Jurkat, Clone E6-1 (cell line): ENCODE measurements around the gene DTX3.
"Not testable (repeated sequence)": the region's sequence is repeated elsewhere in the genome, so short reads cannot be mapped to it uniquely, and the experiment has no call there.

Experiments used
- DNase-seq: peaks from one replicate; pipeline ENCODE4 v3.0.0-alpha.2; 2011; ENCODE audit warnings: low read depth, low spot score
- H3K4me3 ChIP-seq: 2 replicates; pipeline ENCODE4 v1.5.1; 2011; ENCODE audit warnings: mild to moderate bottlenecking, low read length, control low read depth, moderate library complexity

DTX3 gene

DNA sequence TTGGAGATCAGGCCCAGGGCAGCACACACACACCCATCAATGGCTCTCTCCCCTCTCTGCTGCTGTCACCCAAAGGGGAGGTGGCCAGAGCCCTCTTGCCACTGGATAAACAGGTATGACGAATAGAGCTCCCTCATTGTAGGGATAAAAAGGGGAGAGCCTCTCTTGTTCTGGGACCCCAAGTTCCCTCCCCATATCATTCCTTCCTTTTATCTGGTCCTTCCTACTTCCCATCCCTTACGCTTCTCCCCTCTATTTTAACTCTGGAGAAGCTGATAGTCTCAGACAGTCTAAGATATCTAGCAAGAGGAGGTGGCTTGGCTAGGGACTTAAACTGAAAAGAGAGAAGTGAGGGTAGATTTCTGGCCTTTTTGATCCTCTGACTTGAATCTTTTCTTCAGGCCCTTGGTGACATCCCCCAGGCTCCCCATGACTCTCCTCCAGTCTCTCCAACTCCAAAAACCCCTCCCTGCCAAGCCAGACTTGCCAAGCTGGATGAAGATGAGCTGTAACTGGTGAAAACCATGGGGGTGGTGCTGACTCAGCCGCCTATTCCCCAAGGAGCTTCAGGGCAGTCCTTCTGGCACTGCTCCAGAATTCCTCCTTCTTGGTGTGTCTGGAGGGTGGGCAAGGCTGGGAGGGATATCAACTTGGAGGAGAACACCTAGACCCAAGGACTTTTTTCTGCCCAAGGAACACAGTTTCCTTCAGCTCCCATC, 11.9 kb downstream of the DTX3 start:
- H3K4me3 ChIP-seq: no peak overlapping the region
- DNase-seq: no peak

DNA sequence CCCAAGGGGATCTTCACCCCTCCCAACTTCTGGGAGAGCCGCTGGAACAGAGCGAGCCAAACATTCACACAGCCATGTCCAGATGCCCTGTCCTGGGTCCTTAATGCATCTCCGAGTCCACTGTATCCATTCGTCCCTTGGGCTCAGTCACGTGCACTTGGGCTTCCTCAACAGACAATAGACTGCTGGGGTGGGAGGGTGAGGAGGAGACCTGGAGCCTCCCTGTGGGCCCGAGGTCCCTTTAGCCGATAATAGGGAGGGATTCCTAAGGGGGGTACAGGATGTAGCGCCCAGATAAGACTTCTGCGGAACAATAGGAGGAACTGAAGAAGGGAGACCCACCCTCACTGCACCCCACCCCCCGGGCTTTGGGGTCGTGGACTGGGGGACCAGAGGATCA, 13.3 kb downstream of the DTX3 start:
- no peak for DNase-seq
- no peak overlapping the region for H3K4me3 ChIP-seq

DNA sequence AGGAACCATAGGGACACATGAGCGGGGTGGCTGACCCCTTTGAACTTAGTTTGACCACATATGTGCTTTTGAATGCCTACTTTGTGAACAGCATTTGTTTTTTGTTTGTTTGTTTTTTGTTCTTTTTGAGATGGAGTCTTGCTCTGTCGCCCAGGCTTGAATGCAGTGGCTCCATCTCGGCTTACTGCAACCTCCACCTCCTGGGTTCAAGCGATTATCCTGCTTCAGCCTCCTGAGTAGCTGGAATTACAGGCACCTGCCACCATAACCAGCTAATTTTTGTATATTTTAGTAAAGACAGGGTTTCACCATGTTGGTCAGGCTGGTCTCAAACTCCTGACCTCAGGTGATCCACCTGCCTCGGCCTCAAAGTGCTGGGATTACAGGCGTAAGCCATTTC, 13.8 kb downstream of the DTX3 start:
- H3K4me3 ChIP-seq: not testable (repeated sequence)

DNA sequence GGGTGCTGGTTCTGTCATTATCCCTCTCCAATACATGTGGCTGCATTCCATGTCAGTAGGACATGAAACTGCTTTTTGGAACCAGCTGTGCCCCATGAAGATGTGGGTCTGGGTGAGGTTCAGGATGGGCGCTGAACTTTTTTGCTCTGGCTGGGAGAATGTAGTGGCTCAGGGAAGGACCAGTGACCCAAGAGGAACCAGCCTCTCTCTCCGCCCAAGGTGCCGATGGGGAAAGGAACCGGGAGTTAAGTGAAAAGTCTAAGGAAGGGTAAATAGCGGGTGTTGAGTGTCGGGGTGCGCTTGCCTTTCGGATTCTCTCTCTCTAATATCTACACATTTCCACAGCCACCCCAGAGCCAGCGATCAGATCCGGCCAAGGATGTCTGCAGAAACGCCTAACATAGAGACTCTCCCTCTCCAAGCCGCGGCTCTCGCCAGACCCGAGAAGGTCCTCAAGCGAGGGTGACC, 14.4 kb downstream of the DTX3 start:
- H3K4me3 ChIP-seq: no peak overlapping the region
- DNase-seq: no peak

More for the DNA sequence above, 13.8 kb downstream of the DTX3 start:
- not testable (repeated sequence) for DNase-seq

DNA sequence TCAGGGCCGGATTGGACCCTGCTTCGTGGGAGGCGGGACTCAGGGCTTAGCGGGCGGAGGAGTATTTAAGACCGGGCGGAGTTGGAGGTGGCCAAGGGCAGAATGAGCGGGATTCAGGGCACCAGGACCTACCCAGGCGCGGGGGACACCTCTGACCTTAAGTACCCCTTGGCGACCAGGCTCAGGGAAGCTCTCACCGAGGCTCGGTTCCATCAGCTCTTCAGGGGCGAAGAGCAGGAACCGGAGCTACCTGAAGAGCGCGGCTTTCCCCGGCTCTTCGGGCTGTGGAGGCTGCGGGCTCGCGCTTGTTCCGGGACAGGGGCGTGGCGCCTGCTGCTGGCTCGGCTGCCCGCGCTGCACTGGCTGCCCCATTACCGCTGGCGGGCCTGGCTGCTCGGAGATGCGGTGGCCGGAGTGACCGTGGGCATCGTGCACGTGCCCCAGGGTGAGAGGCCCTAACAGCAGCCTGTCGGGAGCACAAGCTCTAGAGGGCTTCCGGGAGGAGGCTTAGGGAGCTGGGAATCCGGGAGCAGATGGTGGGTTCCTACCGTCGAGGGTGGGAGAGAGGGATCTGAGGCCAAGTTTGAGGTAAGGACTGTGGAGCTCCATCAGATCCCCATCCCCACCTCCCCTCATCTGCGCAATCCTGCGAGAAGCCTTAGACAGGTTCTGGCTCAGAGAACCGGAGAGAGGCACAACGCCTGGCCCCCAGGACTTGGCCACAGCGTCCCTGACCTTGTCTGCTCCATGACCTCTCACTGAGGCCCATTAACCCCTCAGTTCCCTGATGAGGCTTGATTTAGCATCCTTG, 15.0 kb downstream of the DTX3 start:
- no peak for DNase-seq
- no peak overlapping the region for H3K4me3 ChIP-seq

DNA sequence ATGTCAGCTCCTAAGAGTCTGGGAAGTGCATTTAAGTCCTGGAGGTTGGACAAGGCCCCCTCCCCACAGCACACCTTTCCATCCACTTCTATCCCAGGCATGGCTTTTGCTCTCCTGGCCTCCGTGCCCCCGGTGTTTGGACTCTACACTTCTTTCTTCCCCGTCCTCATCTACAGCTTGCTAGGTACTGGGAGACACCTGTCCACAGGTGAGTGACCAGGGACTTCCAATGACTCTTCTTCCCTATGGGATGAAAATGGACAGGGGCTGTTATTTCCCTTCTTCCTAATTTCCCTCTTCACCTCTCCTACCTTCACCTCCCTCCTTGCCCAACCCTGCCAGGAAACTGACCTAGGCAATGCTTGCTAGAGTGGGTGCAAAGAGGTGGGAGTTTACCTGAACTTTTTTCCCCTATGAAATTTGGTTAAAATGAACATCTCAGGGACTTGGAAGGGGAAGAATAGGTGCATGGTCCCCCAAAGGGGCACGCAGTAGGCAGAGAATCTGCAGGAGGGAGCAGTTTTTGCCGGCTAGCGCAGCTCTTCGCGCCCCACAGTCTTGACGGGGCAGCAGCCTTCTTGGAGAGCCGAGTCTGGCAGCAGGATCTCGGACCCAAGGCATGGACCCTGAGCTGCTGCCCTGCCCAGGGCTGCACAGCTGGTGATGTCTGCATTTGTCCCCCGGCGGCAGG, 15.8 kb downstream of the DTX3 start:
- no peak for DNase-seq
- no peak overlapping the region for H3K4me3 ChIP-seq

DNA sequence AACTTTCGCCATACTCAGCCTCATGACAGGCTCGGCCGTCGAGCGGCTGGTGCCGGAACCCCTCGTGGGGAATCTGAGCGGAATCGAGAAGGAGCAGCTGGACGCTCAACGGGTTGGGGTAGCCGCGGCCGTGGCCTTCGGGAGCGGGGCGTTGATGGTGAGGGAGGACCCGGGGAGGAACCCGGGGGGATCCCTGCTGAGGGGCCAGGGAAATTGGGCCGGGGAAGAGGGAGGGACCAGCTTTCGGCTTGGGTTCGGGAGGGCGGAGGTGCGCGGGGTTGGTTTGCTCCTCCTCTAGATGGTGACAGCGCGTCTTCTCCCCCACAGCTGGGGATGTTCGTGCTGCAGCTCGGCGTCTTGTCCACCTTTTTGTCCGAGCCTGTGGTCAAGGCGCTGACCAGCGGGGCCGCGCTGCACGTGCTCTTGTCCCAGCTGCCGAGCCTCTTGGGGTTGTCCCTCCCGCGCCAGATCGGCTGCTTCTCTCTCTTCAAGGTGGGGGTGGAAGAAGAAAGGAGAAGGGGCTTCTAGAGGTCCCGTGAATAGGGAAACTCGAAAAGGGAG, 16.4 kb downstream of the DTX3 start:
- DNase-seq: no peak
- H3K4me3 ChIP-seq: peak overlapping the region; percentile 27

DNA sequence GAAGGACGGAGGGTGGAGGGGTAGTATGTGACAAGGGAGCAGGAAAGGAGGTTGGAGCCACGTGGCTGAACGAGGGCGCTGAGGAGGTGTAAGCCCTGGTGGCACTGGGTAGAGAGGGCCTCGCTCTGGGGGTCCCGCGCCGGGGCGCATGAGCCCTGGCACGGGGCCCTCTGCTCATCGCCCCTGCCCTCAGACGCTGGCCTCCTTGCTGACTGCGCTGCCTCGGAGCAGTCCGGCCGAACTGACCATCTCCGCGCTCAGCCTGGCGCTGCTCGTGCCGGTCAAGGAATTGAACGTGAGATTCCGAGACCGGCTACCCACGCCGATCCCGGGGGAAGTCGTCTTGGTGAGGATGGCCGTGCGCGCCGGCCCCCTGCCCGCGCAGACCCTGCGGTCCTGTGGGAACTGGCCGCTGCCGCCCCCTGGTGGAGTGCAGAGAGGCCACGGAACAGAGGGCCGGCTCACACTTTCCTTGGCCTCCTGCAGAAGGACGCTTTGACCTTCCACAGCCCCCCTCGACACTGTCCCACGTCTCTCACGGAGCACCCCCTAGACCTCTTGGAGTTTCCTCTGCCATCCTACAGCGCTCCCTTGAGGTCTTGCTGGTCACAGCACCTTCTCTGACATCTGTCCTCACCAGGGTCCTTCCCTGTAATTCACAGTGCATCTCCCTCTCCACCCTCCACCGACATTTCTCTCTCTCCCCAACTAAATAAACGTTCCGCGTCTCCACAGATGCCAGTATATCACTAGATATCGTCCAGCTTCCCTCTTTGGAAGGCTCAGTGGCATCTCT, 17.1 kb downstream of the DTX3 start:
- peak overlapping the region; percentile 27 for H3K4me3 ChIP-seq

DNA sequence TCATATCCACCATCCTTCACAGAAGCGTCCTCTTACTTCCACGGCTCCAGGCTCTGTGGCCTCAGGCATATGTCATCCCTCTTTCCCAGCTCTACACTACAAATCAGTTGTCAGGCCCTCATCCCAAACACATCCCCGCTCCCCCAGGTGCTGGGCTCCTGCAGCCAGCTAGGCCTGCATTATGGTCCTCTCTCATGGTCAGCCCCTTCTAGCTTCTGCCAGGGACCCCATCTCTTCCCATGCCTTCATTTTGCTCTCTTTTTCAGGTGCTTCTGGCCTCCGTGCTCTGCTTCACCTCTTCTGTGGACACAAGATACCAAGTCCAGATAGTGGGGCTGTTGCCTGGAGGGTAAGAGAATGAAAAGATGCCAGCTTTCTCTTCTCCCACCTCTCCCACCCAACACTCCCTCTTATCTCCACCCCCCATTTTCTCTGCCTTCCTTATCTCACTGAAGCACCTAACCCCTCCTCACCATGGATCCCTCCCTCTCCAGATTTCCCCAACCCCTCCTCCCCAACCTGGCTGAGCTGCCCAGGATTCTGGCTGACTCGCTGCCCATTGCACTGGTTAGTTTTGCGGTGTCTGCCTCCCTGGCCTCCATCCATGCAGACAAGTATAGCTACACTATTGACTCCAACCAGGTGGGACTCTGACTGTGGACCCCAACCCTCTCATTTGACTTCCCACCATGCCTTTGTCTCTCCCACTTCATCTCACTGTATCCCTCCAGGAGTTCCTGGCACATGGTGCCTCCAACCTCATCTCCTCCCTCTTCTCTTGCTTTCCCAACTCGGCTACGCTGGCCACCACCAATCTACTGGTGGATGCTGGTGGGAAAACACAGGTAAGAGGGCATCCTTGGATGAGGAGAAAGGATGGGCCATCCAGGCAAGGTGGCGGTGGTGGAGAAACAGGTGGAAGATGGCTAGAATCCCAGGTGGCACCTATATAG, 17.9 kb downstream of the DTX3 start:
- DNase-seq: no peak
- H3K4me3 ChIP-seq: no peak overlapping the region

More for the DNA sequence above, 17.1 kb downstream of the DTX3 start:
- DNase-seq: no peak

DNA sequence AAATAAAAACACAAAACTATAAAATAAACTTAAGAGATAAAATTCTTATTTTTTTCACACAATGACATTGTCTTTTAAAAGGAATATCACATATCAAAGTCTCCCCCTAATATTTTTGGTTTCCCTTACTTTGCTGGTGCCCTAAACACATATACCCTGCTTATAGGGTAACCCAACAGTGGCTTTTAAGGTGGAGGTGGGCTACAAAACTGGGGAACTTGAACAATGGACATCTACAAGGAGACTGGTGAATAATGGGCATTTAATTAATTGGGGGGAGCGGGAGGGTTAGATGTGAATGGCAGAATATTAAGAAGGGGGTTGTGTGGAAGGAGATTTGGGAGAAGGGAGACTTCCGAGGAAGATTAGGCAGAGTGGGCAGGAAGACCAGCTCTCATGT, 18.8 kb downstream of the DTX3 start:
- H3K4me3 ChIP-seq: no peak overlapping the region
- no peak for DNase-seq

DNA sequence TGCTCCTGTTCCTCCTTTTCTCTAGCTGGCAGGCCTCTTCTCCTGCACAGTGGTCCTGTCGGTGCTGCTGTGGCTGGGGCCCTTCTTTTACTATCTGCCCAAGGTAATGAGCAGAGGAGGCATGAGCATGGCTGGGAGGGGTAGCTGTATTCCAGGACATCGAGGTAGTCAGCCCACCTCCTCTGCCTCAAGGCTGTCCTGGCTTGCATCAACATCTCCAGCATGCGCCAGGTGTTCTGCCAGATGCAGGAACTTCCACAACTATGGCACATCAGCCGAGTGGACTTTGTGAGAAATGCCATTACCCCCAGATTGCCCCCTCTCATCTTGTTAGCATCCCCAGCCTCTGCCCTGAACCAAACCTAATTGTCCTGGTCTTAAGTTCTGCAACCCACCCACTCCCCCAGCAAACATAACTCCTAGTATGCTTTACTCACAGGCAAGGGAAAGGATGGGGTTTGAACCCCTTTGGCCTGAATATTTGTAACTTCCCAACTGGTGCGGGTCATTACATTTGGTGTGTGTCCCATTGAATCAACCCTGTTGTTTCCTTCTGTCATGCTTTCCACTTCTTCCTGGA, 19.3 kb downstream of the DTX3 start:
- no peak for DNase-seq
- no peak overlapping the region for H3K4me3 ChIP-seq

DNA sequence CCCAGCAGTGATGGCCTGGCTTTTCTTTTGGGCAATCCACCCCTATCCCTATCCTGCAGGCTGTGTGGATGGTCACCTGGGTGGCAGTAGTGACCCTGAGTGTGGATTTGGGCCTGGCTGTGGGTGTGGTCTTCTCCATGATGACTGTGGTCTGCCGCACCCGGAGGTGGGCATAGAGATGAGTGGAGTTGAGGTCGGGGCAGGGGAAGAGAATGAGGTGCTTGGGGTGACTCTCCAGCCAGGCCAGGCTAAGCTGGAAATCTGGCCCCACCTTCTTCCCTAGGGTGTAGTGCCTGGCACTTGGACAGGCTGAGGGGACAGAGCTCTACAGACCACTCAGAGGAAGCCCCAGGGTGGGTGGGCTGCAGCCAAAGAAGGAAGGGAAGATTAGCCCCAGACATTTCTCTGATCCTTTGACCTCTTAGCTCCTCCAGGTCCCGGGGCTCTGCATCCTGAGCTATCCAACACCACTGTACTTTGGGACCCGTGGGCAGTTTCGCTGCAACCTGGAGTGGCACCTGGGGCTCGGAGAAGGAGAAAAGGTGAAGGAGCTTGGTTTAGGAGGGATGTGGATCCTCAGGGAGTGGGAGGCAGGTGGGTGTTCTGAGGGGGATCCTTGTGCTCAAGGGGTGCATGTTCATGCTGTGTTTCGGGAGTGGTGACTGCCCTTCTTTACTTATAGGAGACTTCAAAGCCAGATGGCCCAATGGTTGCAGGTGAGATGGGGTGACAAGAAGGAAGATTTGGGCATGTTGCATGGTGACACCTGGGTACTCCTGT, 20.0 kb downstream of the DTX3 start:
- no peak overlapping the region for H3K4me3 ChIP-seq
- no peak for DNase-seq

DNA sequence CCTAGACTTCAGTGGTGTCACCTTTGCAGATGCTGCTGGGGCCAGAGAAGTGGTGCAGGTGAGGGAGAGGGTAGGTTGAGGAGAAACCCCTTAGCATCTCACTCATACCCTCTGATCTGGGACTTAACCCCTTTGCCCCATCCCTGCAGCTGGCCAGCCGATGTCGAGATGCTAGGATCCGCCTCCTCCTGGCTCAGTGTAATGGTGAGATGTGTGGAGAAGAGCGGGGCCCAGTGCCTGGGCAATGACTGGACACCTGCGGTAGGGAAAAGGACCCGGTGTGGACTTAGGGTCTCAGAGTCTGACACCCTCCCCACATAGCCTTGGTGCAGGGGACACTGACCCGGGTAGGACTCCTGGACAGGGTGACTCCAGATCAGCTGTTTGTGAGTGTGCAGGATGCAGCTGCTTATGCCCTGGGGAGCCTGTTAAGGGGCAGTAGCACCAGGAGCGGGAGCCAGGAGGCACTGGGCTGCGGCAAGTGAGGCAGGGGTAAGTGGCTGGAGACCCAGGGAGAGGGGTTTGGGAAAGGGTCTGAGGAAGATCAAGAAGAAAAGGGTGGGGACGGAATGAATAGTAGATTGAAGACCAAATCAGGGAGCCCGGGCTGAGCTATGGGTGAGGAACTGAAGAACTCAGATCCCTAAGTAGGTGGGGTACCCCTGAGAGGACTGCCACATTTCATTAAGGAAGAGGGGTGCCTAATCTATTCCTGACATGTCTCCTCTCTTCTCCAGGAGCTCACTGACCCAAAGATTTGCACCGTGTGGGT, 20.8 kb downstream of the DTX3 start:
- H3K4me3 ChIP-seq: no peak overlapping the region

DNA sequence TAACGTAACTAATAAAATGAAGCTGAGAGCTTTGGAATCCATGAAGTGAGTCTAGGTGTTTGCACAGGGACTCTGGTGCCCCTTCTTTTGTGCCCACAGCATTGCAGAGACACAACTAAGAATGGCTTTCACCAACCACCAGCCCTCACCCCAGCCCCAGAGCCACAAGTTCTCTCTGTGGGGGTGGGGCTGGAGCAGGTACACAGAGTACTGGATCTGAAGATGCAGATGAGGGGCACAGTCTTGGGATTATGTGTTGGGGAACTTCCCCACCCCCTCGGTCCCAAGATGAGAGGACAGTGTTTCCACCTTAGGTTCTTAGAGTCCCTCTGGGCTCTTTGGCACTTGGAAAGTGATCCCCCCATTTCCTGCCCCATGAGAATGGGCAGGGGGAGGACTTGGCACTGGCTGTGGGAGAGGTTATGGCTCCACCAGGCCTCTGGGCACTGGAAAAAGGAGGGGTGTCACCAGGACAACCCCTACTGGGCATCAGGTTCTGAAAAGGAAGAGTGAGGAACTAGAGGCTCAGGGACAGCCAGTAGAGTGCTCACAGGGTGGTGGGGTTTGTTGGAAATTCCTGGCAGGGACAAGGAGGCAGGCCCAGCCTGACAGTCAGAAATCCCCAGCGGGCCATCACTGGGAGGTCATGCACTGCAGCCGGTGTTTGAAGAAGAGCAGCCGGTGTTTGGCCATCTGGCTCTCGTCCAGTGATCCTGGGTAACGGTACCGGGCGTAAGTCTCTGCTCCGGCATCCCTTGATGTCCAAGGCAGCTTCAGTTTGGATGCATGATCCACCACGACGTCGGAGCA, 21.7 kb downstream of the DTX3 start:
- H3K4me3 ChIP-seq: no peak overlapping the region
- DNase-seq: no peak

More for the DNA sequence above, 20.8 kb downstream of the DTX3 start:
- no peak for DNase-seq

DNA sequence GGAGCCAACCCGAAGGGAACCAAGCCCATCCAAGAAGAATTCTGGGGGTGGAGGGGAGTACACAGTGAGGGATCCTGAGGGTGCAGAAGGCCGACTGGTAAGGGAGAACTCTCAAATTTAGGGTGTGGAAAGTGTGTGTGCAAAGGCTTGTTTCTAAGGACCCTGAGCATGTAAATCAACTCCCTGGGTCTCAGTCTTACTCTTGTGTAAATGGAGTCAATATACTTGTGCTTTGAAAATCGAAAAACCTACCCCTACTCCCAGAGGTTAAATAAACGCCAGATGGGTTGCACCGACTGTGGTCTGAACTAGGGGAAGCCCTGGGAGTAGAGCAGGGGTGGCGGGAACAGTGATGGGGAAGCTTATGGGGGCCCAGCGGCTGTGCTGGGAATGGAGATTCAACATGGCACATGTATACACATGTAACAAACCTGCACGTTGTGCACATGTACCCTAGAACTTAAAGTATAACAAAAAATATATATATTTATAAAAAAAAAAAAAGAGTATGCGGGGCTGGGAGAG, 22.4 kb downstream of the DTX3 start:
- no peak overlapping the region for H3K4me3 ChIP-seq
- DNase-seq: no peak
